Stimulated activated CD8-positive, alpha-beta memory T cell treated with anti-CD3 and anti-CD28 coated beads, Interleukin-4, amount 100 ng/mL, for 4 hours (primary cell): ENCODE measurements around the gene LRP5.
"Not testable (repeated sequence)": the region's sequence is repeated elsewhere in the genome, so short reads cannot be mapped to it uniquely, and the experiment has no call there.

Source experiments
- DNase-seq, 2 donors: peaks; one replicate each; pipeline ENCODE4 v3.0.0-alpha.2; 2020; ENCODE audit warnings: low read depth in 2 of 2, low spot score in 1 of 2

Gene LRP5

DNA sequence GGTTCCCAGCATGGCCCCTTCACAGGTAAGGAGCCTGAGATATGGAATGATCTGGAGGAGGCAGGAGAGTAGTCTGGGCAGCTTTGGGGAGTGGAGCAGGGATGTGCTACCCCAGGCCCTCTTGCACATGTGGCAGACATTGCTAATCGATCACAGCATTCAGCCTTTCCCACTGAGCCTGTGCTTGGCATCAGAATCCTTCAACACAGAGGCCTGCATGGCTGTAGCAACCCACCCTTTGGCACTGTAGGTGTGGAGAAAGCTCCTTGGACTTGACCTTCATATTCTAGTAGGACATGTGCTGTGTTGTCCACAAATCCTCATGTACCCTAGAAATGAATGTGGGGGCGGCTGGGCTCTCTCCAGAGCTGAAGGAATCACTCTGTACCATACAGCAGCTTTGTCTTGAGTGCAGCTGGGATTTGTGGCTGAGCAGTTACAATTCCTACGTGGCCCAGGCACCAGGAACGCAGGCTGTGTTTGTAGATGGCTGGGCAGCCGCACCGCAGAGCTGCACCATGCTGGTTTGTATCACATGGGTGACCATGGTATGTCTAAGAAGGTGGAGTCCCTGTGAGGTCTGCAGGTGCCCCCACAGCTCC, 126.4 kb downstream of the LRP5 start:
- DNase-seq: no peak

DNA sequence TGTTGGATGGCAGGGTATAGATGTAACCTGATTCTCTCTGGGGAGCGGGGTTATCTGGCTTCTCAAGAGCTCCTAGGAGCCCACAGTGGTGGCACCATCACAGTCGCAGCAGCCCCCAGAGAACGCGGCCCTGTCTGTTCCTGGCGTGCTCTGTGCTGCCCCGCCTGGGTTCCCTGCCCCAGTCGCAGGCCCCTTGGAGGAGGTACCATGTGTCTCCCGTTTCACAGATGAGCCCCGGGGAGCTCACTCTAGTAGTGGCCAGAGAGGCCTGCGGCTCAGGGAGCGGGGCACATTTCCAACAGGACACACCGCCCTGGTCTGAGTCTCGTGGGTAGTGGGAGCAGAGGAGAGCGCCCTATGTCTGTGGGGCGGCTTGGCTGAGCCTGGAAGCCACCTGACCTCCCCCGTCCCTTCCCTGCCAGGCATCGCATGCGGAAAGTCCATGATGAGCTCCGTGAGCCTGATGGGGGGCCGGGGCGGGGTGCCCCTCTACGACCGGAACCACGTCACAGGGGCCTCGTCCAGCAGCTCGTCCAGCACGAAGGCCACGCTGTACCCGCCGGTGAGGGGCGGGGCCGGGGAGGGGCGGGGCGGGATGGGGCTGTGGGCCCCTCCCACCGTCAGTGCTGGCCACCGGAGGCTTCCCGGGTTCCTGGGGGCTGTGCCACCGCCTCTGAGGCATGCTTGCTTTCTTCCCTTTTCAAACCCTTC, 127.1 kb downstream of the LRP5 start:
- DNase-seq: no peak

DNA sequence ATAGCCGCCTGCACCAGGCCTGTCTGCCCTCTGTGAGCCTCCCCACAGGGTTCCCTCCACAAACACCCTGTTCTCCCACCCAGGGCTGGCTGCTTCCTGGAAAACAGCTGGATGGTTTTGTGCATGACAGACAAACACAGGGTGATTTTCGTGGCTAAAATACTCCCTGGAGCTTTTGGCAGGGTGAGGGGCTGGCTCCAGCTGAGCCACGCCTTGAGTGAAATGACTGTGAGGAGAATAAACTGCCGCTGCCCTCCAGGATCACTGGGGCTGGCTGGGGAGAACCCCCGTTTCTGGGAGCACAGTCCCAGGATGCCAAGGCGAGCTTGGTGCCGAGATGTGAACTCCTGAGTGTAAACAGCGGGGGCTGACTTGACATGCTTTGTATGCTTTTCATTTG, 127.8 kb downstream of the LRP5 start:
- DNase-seq: no peak

DNA sequence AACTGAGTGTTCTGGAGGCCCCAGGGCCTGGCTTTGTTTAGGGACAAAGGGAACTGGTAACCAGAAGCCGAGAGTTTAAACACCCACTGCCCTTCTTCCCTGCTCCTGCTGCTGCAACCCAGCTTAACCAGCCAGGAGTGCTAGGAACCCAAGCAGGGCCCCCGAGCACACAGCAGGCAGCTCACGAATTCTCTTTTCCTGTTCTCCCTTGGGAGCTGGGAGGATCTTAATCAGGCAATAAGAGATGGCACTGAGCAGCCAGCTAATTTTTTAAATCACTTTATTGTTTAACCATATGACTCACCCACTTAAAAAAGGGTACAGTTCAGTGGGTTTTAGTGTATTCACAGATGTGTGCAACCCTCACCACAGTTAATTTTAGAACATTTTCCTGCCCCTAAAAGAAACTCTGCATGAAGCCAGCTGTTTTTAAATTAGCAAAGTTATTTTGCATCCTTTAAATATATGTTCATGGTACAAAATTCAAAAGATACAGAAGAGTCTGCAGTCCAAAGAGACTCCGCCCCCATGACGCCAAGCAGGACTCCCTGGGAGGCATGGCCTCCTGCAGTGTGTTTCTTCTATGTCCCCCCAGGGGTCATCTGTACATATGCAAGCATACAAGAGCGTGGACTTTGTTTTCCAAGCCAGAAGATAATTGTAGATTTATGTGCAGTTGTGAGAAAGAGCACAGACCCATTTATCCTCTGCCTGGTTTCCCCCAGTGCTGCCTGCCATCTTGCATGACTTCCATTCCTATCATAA, 129.3 kb downstream of the LRP5 start:
- no peak for DNase-seq

DNA sequence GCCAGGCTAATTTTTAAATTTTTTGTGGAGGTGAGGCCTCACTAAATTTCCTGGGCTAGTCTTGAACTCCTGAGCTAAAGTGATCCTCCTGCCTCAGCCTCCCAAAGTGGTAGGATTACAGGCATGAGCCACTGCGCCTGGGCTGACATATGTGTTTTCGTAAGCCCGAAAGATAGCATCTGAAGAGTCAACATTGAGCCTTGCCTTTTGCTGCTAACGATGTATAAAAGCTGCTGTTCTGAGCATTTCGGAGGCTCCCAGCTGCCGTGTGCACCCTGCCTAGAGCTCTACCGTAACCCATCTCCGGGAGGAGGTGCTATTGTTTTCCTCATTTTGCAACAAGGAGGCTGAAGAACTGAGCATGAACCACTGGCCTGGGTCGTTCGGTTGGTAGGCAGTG, 130.0 kb downstream of the LRP5 start:
- no peak for DNase-seq

DNA sequence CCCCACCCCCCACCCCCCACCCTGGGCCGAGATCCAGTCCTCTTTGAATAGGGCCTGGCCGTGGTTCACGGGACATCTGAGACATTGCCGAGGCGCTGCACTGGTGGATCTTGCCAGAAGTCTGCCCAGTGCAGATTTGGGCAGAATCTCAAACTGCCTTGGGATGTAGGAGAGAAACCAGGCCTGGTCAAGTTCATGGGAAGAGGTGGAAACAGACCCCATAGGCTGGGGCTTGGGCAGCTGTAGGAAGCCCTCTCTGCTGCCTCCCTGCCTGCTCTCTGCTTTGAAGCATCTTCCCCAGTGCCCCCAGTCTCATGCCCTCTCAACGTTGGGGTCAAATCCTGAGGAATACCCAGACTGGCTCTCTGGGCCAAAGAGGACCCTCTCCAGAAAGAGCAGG, 132.2 kb downstream of the LRP5 start:
- no peak for DNase-seq

DNA sequence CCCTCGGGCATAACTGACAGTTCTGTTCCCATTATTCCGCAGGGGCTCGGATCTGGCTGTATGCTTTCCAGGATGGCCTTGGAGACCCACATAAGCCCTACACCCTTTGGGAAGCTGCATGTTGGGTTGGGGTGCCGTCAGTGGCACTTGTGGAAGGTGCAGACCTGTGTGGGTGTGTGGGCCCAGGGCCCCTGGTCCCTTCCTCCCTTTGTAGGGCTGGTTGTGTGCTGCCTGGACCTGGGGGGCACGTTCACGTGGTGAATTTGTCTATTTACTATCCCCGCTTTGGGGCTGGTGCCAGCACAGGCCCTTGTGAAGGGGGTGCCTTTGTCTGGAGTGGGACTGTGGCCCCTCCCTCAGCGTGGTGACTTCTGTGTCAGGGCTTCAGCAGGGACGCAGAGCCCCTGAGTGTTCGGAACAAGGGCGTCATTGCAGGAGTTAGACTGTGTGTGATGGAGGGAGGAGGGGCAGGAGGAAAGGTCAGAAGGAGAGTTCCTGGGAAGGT, 133.2 kb downstream of the LRP5 start:
- DNase-seq: no peak

DNA sequence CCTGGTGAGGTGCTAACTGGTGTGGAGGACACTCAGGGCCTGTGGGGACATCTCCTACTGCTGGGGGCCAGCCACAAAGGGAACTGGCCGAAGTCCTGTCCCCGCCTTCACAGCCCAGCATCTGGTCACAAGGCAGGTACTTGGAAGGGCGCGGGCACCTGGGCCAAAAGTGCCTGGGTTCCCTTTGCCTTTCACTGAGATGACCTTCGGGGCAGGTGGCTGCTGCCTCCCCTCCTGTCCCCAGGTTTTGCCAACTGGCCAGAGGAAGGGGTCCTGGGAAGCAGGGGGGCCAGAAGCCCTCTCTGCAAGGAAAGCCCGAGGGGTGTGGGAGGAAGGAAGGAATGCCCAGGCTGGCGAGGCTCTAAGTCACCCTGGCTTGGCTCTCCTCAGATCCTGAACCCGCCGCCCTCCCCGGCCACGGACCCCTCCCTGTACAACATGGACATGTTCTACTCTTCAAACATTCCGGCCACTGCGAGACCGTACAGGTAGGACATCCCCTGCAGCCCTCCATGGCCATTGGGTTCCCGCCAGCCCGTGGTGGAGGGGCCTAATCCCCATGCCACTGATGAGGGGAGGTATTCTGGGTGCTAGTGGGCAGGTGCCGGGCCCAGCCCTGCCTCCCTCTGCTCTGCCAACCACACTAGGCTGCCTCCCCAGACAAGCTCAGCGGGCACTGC, 133.8 kb downstream of the LRP5 start:
- no peak for DNase-seq

DNA sequence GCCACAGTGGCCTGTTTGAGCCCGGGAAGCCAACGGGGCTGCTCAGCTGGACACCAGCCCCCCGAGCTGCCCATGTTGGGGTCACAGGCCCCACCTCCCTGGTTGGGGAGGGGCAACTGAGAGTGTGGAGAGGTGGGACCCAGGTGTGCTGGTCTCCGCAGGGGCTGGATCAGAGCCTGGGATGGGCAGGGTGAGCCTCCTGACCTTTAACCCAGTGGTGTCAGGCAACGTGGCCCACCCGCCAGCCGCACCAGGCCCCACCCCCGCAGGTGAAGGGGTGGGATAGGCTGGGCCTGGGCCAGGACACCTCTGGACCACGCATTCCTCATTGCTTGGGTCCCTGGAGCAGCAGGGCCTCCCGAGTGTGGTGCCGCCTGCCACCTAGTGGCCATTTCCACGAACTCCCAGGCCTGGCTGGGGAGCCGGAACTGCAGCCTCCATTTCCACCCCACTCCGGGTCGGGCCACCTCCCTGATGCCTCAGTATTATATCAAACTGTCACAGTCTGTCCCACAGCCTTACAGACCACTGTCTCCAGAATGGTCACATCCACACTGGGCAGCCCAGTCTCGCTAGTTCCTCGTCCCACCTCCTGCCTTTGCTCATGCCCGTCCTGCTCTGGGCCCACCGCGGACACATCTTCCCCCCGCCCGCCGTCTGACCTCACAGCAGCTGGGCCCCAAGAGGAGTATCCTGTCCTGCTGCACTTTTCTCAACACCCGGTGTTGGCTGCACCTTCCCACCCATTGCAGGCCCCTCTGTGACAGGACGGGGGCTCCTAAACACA, 134.8 kb downstream of the LRP5 start:
- peak; percentile 48 to 61 for DNase-seq

DNA sequence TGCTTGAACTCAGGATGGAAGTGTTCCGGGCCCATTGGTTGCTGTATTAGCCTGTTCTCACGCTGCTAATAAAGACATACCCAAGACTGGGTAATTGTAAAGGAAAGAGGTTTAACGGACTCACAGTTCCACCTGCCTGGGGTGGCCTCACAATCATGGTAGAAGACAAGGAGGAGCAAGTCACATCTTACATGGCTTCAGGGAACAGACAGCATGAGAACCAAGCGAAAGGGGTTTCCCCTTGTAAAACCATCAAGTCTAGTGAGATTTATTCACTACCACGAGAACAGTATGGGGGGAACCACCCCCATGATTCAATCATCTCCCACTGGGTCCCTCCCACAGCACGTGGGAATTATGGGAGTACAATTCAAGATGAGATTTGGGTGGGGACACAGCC, 135.5 kb downstream of the LRP5 start:
- DNase-seq: not testable (repeated sequence)

DNA sequence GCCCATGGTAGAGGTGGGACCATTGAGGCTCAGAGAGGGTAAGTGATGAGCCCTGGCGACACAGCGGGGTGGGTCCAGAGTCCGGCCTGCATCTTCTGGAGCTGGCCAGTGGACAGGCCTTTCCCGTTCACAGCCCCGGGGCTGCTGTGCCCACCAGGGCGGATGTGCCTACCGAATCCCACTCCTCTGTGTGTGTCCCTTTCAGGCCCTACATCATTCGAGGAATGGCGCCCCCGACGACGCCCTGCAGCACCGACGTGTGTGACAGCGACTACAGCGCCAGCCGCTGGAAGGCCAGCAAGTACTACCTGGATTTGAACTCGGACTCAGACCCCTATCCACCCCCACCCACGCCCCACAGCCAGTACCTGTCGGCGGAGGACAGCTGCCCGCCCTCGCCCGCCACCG, 136.2 kb downstream of the LRP5 start:
- DNase-seq: no peak

DNA sequence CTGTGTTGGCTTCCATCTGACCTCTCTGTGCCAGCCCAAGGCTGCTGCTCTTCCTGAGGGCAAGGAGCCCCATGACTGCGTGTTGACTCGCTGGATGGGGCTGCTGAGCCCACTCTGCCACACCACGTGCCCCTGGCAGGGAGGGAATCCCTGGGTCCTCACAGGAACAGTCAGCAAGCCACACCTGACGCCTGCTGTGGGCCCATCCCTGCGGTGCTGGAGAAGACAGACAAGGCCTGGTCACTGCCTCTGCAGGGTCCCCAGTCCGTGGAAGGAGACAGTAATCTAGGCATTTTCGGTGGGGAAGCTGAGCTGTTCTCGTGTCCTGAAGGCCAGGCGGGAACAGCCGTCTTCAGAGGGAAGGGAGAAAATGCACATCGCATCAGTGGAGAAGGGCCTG, 137.6 kb downstream of the LRP5 start:
- no peak for DNase-seq

DNA sequence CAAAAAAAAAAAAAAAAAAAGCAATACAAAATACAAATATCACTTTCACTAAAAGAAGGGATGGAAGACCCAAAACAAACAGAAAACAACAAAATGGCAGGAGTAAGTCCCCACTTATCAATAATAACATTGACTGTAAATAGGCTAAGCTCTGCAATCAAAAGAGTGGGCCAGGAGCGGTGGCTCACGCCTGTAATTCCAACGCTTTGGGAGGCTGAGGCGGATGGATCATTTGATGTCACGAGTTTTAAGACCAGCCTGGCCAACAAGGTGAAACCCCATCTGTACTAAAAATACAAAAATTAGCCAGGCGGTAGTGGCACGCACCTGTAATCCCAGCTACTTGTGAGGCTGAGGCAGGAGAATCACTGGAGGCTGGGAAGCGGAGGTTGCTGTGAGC, 138.3 kb downstream of the LRP5 start:
- DNase-seq: no peak

DNA sequence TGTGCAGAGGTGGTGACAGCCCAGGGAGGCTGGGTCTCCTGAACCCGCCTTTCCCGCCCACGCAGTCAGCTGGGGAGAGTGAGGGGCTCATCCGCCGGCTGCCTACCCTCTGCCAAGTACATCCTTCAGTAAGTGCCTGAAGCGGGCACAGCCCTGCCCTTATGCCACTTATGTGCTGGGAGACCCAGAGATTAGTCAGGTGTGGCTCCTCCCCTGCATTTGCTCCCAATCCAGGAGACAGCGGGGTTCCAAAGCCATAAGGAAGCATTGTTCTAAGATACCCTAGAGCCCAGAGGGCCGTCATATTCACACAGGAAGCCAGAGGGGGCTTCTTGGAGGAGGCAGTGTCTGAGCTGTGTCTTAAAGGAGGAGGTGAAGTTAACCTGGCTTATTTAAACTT, 142.4 kb downstream of the LRP5 start:
- DNase-seq: no peak

DNA sequence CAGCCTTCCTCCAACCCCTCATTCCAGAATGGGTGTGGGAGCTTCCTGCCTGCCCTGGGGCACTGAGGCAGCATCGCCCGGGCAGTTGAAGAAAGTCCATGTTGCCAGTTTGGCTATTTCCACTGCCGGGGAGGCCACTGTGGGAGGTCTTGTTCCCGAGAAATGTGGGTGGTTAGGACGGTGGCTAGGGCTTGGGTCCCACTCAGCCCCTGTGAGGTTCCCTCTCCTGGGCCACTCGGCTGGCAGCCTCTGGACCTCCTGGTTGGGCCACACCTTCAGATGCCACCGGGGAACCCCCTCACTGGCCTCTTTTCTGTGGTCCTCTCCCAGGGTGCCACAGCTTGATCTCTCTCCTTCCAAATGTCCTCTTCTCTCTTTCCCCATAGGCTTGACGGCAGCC, 143.1 kb downstream of the LRP5 start:
- no peak for DNase-seq

DNA sequence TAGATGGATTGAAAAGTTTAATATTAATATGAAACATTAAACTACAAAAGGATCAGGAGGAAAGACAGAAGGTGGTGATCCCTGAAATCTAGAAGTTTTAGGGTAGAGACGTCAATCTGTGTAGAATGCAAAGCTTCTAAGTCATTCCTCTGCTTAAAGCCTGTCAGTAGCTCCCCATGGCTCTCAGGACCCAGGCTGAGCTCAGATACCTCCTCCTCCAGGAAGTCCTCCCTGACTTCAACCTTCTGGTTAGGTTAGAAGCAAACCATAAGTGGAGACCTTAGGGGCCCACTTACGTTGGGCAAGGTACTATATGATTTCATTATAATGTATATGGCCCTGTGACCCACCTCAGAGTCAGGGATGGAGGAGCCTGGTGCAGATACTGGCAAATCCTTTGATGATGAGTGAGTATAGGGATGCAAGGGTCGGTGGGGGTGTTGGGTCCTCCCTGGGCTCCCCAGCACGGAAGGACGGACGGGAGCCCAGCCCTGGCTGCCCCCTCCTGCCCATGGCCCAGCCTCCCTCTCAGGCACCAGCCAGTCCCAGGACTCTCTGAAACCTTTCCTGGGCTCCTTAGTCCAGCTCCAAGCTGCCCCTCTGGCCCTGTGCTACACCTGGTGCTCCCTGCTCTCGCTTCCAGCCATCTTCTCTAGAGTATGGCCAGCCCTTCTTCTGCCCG, 145.0 kb downstream of the LRP5 start:
- DNase-seq: no peak

DNA sequence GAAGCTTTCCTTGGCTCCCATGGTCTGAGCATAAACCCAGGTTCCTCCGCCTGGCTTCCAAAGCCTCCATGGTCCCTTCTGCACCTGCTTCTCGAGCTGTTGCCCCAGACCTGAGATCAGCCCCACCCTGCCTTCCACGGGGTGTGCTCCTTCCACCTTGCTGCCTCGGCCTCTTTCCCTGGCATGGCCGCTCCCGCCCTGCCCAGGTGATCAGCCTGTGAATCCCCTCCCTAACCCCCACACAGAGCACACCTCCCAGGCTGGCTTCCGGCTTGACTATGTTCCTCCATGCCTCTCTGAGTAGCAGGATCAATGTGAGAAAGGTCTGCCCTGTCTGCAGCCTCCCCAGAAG, 145.5 kb downstream of the LRP5 start:
- DNase-seq: no peak

DNA sequence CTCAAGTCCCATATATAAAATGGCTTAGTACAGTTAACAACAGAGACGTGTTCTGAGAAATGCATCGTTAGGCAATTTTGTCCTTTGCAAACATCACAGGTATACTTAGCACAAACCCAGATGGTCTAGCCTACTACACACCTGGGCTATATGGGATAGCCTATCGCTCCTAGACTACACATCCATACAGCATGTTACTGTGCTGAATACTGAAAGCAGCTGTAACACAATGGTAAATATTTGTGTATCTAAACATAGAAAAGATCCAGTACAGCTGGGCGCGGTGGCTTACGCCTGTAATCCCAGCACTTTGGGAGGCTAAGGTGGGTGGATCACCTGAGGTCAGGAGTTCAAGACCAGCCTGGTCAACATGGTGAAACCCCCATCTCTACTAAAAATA, 145.9 kb downstream of the LRP5 start:
- not testable (repeated sequence) for DNase-seq

DNA sequence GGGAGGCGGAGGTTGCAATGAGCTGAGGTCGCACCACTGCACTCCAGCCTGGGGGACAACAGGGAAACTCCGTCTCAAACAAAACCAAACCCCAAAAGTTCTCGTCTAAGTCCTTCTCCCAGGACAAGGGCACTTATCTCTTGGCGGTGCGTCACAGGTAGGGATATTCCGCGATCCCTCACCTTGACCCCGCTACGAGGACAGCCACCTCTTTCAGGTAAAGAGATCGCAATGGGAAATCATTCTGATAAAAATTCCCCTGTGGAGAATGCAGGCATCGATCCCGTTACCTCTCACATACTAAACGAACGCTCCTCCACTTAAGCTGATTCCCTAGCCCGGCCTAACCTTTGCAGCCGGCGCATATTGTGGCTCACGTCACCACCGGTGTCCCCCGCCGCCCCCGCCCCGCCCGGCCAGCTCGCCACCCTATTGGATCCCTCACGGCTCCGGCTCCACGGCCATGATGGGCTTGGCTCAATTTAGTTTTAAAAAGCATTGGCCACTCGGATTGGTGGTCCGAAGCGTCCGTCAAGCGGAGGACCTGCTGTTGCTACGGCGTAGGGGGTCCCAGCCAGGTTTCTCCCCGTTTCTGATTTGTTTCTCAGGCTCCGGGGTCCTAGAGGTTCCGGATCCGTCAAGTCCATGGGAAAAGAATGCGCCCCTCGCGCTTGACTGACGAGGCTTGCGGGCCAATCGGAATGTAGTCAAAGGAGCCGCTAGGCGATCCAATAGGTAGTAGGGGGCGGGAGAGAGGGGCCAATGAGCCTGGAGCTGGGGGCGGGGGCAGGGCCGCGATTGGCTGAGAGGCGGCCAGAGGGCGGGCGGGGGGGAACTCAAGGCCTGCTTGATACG, 147.7 kb downstream of the LRP5 start:
- peak; percentile 86 to 87 for DNase-seq
